ENCODE data around the gene ZNF335. TPM values are rescaled to one million over a fixed set of nuclear protein-coding genes. Genes with fewer than 3 reads are reported as not detected.

Gene ZNF335
- total RNA-seq, 6 donors from 2014 or later: 17.4 to 41.9 (median 23.0) TPM

DNA sequence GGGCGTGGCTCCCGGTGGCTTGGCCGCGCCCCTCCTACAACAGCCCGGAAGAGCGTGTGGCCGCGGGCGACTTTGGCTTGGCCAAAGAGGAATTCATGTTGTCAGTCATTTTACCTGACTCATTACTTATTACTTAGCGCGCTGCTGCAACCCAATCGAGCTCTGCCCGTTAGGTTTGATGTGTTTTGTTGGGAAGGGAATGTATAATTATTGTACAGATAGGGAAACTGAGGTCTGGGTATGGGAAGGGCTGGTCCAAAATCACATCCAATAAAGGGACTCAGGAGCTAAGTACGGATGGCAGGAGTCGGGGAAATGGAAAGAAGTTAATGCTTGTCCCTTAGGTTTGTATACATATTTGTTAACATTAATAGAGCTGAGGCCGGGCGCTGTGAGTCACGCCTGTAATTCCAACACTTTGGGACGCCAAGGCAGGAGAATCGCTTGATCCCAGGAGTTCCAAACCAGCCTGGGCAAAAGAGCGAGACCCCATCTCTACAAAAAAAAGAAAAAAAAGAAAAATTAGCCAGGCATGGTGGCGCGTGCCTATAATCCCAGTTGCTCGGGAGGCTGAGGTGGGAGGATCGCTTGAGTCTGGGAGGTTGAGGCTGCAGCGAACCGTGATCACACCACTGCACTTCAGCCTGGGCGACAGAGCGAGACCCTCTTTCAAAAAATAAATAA, 639 bp upstream of the ZNF335 start:
- Histone ChIP-seq H3K4me3 (peak overlapping the region in 3 of 4 donors; percentile 60 to 95 (median 70)), H3K9me3 (no peaks in the 10 kb centered on the region), H3K4me1 (peaks cover 18 to 36% (median 29%) of the 10 kb centered on the region in 4 donors), H3K27me3 (no peaks in the 10 kb centered on the region), H3K36me3 (peaks cover 1 to 20% (median 19%) of the 10 kb centered on the region in 4 donors), H3K27ac (peak overlapping the region; percentile 99 to 100 (median 100))
- no peak for ATAC-seq (ENCODE audit: low FRiP score in 2 of 2)
- 43 to 47% methylated on average over 28 to 29 of the region's 29 CpGs for WGBS, 2 donors
- peak in 1 of 2 donors; percentile 2 for TF ChIP-seq POLR2AphosphoS5 (IDR thresholded peaks at IDR 0.05)
- TF ChIP-seq, protein P1, sequence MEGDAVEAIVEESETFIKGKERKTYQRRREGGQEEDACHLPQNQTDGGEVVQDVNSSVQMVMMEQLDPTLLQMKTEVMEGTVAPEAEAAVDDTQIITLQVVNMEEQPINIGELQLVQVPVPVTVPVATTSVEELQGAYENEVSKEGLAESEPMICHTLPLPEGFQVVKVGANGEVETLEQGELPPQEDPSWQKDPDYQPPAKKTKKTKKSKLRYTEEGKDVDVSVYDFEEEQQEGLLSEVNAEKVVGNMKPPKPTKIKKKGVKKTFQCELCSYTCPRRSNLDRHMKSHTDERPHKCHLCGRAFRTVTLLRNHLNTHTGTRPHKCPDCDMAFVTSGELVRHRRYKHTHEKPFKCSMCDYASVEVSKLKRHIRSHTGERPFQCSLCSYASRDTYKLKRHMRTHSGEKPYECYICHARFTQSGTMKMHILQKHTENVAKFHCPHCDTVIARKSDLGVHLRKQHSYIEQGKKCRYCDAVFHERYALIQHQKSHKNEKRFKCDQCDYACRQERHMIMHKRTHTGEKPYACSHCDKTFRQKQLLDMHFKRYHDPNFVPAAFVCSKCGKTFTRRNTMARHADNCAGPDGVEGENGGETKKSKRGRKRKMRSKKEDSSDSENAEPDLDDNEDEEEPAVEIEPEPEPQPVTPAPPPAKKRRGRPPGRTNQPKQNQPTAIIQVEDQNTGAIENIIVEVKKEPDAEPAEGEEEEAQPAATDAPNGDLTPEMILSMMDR (IDR thresholded peaks at IDR 0.05): no peak
- TF ChIP-seq POLR2A (IDR thresholded peaks at IDR 0.05): no peak
- no peak for TF ChIP-seq EP300 (IDR thresholded peaks at IDR 0.05)
- no peak for DNase-seq

DNA sequence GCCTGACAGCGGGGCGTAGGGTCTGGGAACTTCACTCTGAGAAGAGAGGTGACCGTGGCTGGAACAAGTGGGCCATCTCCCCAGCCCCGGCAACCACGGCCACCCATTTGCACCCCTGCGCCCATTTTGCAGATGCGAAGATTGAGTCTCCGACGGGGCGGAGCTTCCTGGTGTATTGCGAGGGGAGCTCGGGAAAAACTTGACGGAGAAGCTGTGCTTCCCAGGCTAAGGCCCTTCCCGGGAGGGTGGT, 653 bp downstream of the ZNF335 start:
- Histone ChIP-seq H3K4me1 (peaks cover 18 to 36% (median 29%) of the 10 kb centered on the region in 4 donors), H3K36me3 (peaks cover 14 to 33% (median 32%) of the 10 kb centered on the region in 4 donors), H3K27me3 (no peaks in the 10 kb centered on the region), H3K9me3 (no peaks in the 10 kb centered on the region), H3K27ac (peak overlapping the region; percentile 99 to 100 (median 100)), H3K4me3 (peak overlapping the region; percentile 60 to 95 (median 73))
- no peak for TF ChIP-seq POLR2AphosphoS5 (IDR thresholded peaks at IDR 0.05)
- TF ChIP-seq, protein P1 (IDR thresholded peaks at IDR 0.05): no peak
- no peak for TF ChIP-seq EP300 (IDR thresholded peaks at IDR 0.05)
- TF ChIP-seq POLR2A (IDR thresholded peaks at IDR 0.05): no peak
- DNase-seq: no peak
- WGBS, 2 donors: 0% methylated on average over 10 of the region's 14 CpGs; no CpG with 5 or more reads in 1 of the 2 donors
- ATAC-seq (ENCODE audit: low FRiP score in 2 of 2): peak in 1 of 2 donors; percentile 28

DNA sequence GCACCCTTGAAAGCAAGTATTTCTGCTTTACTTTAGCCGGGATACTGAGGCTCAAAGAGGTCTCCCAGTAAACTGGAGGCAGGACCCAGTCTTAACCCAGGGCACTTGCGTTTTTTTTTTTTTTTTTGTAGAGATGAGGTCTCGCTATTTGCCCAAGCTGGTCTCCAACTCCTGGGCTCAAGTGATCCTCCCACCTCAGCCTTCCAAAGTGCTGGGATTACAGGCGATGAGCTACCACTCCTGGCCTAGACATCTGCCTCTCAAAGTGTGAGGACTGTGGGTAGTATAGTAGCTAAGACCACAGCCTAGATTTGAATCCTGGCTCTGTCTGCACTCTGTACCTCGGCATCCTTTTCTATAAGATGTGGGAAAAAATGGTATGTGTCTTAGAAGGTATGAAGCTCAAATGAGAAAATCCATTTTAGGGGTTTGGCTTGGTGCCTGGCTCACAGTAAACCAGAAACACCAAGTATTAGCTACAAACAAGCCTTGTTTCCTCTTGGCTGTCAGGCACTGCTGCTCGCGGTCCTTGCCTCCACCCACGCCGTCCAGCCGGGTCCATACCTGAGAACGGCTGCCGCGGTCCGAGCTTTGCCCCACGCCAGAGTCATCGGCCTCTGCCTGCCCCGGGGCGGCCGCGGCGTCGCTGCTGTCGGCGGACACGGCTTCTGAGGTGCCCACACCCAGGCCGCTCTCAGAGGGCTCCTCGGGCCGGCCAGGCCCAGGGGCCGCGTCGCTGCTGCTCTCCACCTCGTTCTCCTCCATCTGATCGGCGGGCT, 1.2 kb downstream of the ZNF335 start:
- no peak for TF ChIP-seq EP300 (IDR thresholded peaks at IDR 0.05)
- TF ChIP-seq POLR2AphosphoS5 (IDR thresholded peaks at IDR 0.05): no peak
- TF ChIP-seq, protein P1 (IDR thresholded peaks at IDR 0.05): no peak
- TF ChIP-seq POLR2A (IDR thresholded peaks at IDR 0.05): no peak
- DNase-seq (peak in 1 of 2 donors; percentile 90), ATAC-seq (ENCODE audit: low FRiP score in 2 of 2) (peak in 1 of 2 donors; percentile 0)
- no peaks in the 10 kb centered on the region for H3K27me3 ChIP-seq
- 18 to 25% methylated on average over 7 to 11 of the region's 34 CpGs for WGBS, 2 donors
- H3K4me3 ChIP-seq: peak overlapping the region; percentile 60 to 95 (median 73)
- peak overlapping the region; percentile 99 to 100 (median 100) for H3K27ac ChIP-seq
- H3K4me1 ChIP-seq: peaks cover 18 to 36% (median 29%) of the 10 kb centered on the region in 4 donors
- no peaks in the 10 kb centered on the region for H3K9me3 ChIP-seq
- peaks cover 19 to 38% (median 37%) of the 10 kb centered on the region in 4 donors for H3K36me3 ChIP-seq

DNA sequence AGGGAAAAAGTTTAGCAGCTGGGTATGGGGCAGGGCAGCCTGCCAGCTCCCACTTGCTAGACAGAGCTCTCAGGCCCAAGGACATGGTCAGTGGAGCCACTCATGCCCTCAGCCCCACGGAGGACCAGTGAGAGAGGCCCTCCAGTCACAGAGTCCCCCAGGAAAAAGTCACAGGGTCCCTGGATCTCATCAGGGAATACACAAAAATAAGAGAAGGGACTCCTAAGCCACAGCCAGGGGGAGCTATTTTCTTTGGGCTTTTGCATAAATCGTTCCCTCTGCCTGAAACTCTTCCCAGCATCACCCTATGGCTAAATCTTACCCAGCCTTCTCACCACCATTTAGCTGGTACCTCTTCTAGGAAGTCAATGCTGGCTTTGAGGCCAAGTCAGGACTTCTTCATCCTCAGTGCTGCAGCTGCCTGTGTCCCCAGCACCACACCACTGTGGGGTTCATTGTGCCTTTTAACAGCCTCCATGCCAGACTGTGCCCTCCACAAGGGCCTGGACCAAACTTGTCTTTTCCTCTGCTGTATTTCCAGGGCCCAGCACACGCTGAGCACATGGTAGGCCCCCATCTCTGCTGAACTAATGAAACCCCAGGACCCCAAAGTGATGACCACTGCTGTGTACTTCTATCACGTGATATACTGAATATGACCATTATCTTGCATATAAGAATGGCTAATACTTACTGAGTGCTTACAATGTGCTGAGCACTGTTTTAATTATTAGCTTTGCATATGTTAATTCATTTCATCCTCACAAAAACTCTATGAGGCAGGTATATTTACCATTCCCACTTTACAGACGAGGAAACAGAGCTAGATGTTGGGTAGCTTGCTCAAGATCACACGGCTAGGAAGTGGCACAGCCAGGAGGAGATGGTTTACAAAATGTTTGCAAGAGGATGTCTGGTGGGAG, 2.0 kb downstream of the ZNF335 start:
- Histone ChIP-seq H3K36me3 (peaks cover 27 to 47% (median 45%) of the 10 kb centered on the region in 4 donors), H3K4me3 (peak overlapping the region in 3 of 4 donors; percentile 60 to 95 (median 70))
- DNase-seq: peak in 1 of 2 donors; percentile 30

More for the DNA sequence above, 2.0 kb downstream of the ZNF335 start:
- peak overlapping the region in 1 of 4 donors; percentile 99 for H3K27ac ChIP-seq
- H3K9me3 ChIP-seq: no peaks in the 10 kb centered on the region
- no peak for ATAC-seq (ENCODE audit: low FRiP score in 2 of 2)
- peaks cover 18 to 36% (median 29%) of the 10 kb centered on the region in 4 donors for H3K4me1 ChIP-seq
- no peaks in the 10 kb centered on the region for H3K27me3 ChIP-seq
- WGBS, 2 donors: 34 to 36% methylated on average over 6 of the region's 6 CpGs
- TF ChIP-seq, protein P1 (IDR thresholded peaks at IDR 0.05): peak; percentile 14 to 49 (median 44)
- TF ChIP-seq POLR2A (IDR thresholded peaks at IDR 0.05): no peak
